Heart right ventricle (tissue), 16 donors: ENCODE measurements around the gene KIT. TPM values are rescaled to one million over a fixed set of nuclear protein-coding genes. Genes with fewer than 3 reads are reported as not detected.
A peak's percentile ranks its signal among the peaks of the same experiment; 100 is the strongest.

Experiments used
- ATAC-seq, 8 donors: fragments of 200-7000 bp; cut with Tn5 transposase; one replicate each; pipeline ENCODE4 v1.9.1; 2020; ENCODE audit warnings: mild to moderate bottlenecking in 8 of 8, moderate library complexity in 8 of 8, moderate number of reproducible peaks in 1 of 8
- DNase-seq, 2 donors: peaks; one replicate each; pipeline ENCODE4 v3.0.0-alpha.2; 2020
- H3K27ac ChIP-seq, 10 donors: fragments of 200-600 bp; sonication (generic) in 2 of 10; one replicate each; pipeline versions ENCODE4 v1.5.0 to v1.8.0; 2020 to 2022; ENCODE audit warnings: mild to moderate bottlenecking in 3 of 10
- H3K27me3 ChIP-seq, 7 donors: fragments of 200-600 bp; one replicate each; pipeline ENCODE4 v1.8.0; 2021 to 2022; ENCODE audit warnings: mild to moderate bottlenecking in 2 of 7
- H3K36me3 ChIP-seq, 9 donors: fragments of 200-600 bp; sonication (generic) in 1 of 9; one replicate each; pipeline versions ENCODE4 v1.5.0 to v1.8.0; 2020 to 2022; ENCODE audit warnings: mild to moderate bottlenecking in 2 of 9
- H3K4me1 ChIP-seq, 9 donors: fragments of 200-600 bp; sonication (generic) in 1 of 9; one replicate each; pipeline versions ENCODE4 v1.5.0 to v1.8.0; 2020 to 2022; ENCODE audit warnings: mild to moderate bottlenecking in 4 of 9
- H3K4me3 ChIP-seq, 10 donors: fragments of 200-600 bp; sonication (generic) in 2 of 10; one replicate each; pipeline versions ENCODE4 v1.5.0 to v1.8.0; 2020 to 2022; ENCODE audit warnings: mild to moderate bottlenecking in 7 of 10, moderate library complexity in 2 of 10
- H3K9me3 ChIP-seq, 11 donors: fragments of 200-600 bp in 10 of 11; sonication (generic) in 2 of 11; one replicate each; pipeline versions ENCODE4 v1.5.0 to v1.8.0; 2013 to 2022; ENCODE audit warnings: mild to moderate bottlenecking in 2 of 11, control low read depth in 1 of 11, moderate library complexity in 1 of 11
- CTCF ChIP-seq, 9 donors: fragments of 200-600 bp; sonication (generic) in 2 of 9; IDR thresholded peaks; one replicate each; pipeline versions ENCODE4 v1.5.0 to v1.8.0; 2021 to 2022; ENCODE audit warnings: antibody characterized with exemption in 9 of 9, mild to moderate bottlenecking in 5 of 9, moderate library complexity in 1 of 9
- WGBS, 2 donors: extraction: QIAGEN DNeasy Blood & Tissue Kit; methylation state at CpG; one replicate each; pipeline ENCODE4 v1.1.7; 2013; ENCODE audit warnings: inconsistent platforms in 1 of 2; 5-methylcytosine and 5-hydroxymethylcytosine counted together
- intact Hi-C, 10 donors: fragments of 100-400 bp; cut with DNase I; formaldehyde crosslinking; loops; one replicate each; pipeline versions ENCODE4 v1.11.1 to v1.14.2; 2022
- polyA plus RNA-seq, 2 donors: library from polyadenylated mRNA; stranded (reverse); fragments of 200-250 nt; gene quantifications; one replicate each; pipeline ENCODE4 v1.2.3, GENCODE V29; 2013
- total RNA-seq, 10 donors: library from RNA; stranded (reverse); fragmentation: NEBNext Ultra II Directional in 3 of 10; extraction: Animal tissue kit (Norgen Biotek cat#: 25700) in 3 of 10; gene quantifications; one replicate each; pipeline versions ENCODE4 v1.2.1 to v1.2.4, GENCODE V29; 2021 to 2023
- donor health status: Arrhythmogenic right ventricular cardiomyopathy.
- donor health status: ischemic (EF 13 %, LVEDD 7.1; RV severe dilation, severe dysfunction).
- donor health status: healthy with polysubstance abuse.
- donor health status: DM: no; HTN: yes; CAD: no.
- donor health status: DM: no; HTN: no; CAD: no.
- donor health status: ischemic (EF 25% LVEDD 6.9; RV normal size, moderate dysfunction).
- donor health status: ischemic (EF 25% LVEDD 5.7; RV mildly dilated, moderate dysfunction).
- donor health status: healthy.
- donor health status: DM: yes; HTN: yes; CAD: no.
- donor health status: Ischemic cardiomyopathy.
- donor health status: ischemic (EF 35%, LVEDD 5.7; RV mildly dilated, moderate dysfunction).
- donor health status: nonischemic (EF 11% LVEDD 7.7; RV severe dilation, severe dysfunction).
- donor health status: DM: yes; HTN: yes; CAD: no.
- donor health status: PGD.
- donor health status: ischemic (EF 29% LVEDD 5.4; RV normal size, mild dysfunction).
- donor health status: nonischemic (EF 23%, LVEDD 6.1; RV moderate dilation, normal function).

KIT gene
- total and polyA plus RNA-seq, 12 donors: 0.07 to 6.8 (median 2.1) TPM

GRCh38 chr4:54742636-54743399 lies 85.1 kb downstream of the KIT start:
- intact Hi-C loops: no loop called here

GRCh38 chr4:54743562-54743961 lies 85.8 kb downstream of the KIT start:
- DNase-seq (no peak), ATAC-seq (no peak)
- 82 to 99% methylated on average over 3 of the region's 3 CpGs for WGBS, 2 donors
- Histone ChIP-seq H3K4me1 (peaks cover 0 to 5% (median 0%) of the 10 kb centered on the region in 9 donors), H3K4me3 (no peak overlapping the region), H3K27ac (no peak overlapping the region), H3K36me3 (peaks cover 0 to 3% (median 0%) of the 10 kb centered on the region in 9 donors), H3K27me3 (no peaks in the 10 kb centered on the region), H3K9me3 (peaks cover 0 to 20% (median 3%) of the 10 kb centered on the region in 11 donors)
- intact Hi-C loops: no loop called here
- TF ChIP-seq CTCF (IDR thresholded peaks at IDR 0.05): no peak

More at GRCh38 chr4:54742636-54743399, 85.1 kb downstream of the KIT start:
- H3K4me1 ChIP-seq: peaks cover 0 to 5% (median 0%) of the 10 kb centered on the region in 9 donors
- peak in 1 of 8 donors; percentile 33 for ATAC-seq
- H3K4me3 ChIP-seq: no peak overlapping the region
- no peak for DNase-seq
- H3K36me3 ChIP-seq: peaks cover 0 to 7% (median 0%) of the 10 kb centered on the region in 9 donors
- 90 to 96% methylated on average over 9 of the region's 9 CpGs for WGBS, 2 donors
- no peak for TF ChIP-seq CTCF (IDR thresholded peaks at IDR 0.05)
- H3K27me3 ChIP-seq: no peaks in the 10 kb centered on the region
- peaks cover 0 to 18% (median 3%) of the 10 kb centered on the region in 11 donors for H3K9me3 ChIP-seq
- no peak overlapping the region for H3K27ac ChIP-seq

- H3K4me3 ChIP-seq: no peak overlapping the region
- peaks cover 0 to 5% (median 0%) of the 10 kb centered on the region in 9 donors for H3K4me1 ChIP-seq
- no peaks in the 10 kb centered on the region for H3K27me3 ChIP-seq
- TF ChIP-seq CTCF (IDR thresholded peaks at IDR 0.05): no peak
- peaks cover 0 to 20% (median 3%) of the 10 kb centered on the region in 11 donors for H3K9me3 ChIP-seq
- DNase-seq (no peak), ATAC-seq (no peak)
- H3K36me3 ChIP-seq: no peaks in the 10 kb centered on the region
- H3K27ac ChIP-seq: no peak overlapping the region
- intact Hi-C loops: no loop called here
Measured at GRCh38 chr4:54744487-54744886, 86.7 kb downstream of the KIT start.

GRCh38 chr4:54745031-54745770 lies 87.4 kb downstream of the KIT start:
- Histone ChIP-seq H3K9me3 (peaks cover 0 to 20% (median 3%) of the 10 kb centered on the region in 11 donors), H3K4me1 (peaks cover 0 to 5% (median 0%) of the 10 kb centered on the region in 9 donors), H3K27ac (no peak overlapping the region), H3K36me3 (no peaks in the 10 kb centered on the region), H3K27me3 (no peaks in the 10 kb centered on the region), H3K4me3 (no peak overlapping the region)
- ATAC-seq (no peak), DNase-seq (no peak)
- intact Hi-C loops: no loop called here
- WGBS, 2 donors: 95 to 98% methylated on average over 2 of the region's 2 CpGs
- TF ChIP-seq CTCF (IDR thresholded peaks at IDR 0.05): no peak
